Medulla oblongata (tissue), 1 donor: ENCODE data around the gene PPP5C.
"Not testable (repeated sequence)": the region's sequence is repeated elsewhere in the genome, so short reads cannot be mapped to it uniquely, and the experiment has no call there.

Experiments used
- DNase-seq: peaks from one replicate; pipeline ENCODE4 v3.0.0-alpha.2; 2015; ENCODE audit errors: extremely low spot score

Gene PPP5C

DNA sequence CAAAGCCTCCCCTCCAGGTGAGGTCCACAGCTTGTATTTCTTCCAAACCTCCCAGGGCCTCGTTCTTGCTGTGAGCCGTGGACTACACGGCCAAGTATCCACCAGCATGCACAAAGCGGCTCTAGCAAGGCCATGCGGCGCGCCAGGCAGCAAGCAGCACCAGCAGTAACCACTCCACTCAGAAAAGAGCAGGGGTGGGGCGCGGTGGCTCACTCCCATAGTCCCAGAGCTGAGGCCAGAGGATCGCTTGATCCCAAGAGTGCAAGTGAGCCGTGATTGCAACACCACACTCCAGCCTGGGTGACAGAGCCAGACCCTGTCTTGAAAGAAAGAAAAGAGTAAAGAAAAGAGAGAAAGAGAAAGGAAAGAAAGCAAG, 61.8 kb downstream of the PPP5C start:
- DNase-seq: peak; percentile 77

DNA sequence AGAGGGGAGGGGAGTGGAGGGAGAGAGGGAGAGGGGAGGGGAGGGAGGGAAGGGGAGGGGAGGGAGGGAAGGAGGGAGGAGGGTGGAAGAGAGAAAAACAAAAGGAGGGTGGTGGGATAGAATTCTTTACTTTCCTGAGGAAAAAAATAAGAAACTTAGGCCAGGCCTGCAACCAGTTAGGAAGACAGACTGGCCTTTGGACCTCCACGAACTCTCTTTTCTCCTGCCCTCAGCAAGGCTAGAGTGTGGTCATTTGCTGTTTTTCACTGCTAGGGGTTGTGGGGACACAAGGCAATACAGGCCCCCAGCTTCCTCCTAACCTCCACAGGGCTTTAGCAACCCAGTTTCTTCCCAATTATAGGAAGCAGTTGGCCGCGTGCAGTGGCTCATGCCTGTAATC, 62.3 kb downstream of the PPP5C start:
- no peak for DNase-seq

DNA sequence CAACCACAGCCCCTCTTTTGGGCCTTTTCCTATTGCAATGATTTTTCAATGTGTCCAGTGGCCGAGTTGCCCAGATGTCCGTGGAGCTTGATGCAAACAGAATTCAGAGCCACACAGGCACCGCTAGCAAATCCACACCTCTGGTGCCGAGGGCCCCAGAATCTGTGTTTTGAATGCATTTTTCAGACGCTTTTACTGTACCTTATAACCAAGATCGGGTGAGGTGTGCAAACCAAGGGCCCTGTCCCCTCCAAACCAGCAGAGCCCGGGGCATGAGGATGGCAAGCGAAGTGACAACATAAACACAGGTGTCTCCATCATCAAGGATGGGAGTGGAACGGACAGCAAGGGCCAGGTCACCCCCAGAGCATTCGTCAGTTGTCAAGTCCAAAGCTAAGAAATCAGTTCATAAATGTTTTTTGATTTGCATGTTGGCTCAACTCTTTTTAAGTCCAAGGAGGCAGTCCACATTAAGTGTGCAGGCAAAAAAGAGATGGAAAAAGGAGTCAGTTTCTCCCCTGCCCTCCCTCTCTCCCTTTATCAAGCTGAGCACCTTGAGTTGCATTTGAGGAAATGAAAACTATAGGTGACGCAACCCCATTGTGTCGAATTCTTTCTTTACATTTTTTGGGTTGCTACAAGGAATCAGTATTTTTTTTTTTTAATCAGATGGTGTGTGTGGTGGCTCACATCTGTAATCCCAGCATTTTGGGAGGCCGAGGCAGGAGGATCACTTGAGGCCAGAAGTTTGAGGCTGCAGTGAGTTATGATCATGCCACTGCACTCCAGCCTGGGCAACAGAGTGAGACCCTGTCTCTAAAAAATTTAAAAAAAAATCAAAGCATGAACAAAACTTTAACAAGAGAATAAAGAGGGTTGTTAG, 63.6 kb downstream of the PPP5C start:
- DNase-seq: no peak

DNA sequence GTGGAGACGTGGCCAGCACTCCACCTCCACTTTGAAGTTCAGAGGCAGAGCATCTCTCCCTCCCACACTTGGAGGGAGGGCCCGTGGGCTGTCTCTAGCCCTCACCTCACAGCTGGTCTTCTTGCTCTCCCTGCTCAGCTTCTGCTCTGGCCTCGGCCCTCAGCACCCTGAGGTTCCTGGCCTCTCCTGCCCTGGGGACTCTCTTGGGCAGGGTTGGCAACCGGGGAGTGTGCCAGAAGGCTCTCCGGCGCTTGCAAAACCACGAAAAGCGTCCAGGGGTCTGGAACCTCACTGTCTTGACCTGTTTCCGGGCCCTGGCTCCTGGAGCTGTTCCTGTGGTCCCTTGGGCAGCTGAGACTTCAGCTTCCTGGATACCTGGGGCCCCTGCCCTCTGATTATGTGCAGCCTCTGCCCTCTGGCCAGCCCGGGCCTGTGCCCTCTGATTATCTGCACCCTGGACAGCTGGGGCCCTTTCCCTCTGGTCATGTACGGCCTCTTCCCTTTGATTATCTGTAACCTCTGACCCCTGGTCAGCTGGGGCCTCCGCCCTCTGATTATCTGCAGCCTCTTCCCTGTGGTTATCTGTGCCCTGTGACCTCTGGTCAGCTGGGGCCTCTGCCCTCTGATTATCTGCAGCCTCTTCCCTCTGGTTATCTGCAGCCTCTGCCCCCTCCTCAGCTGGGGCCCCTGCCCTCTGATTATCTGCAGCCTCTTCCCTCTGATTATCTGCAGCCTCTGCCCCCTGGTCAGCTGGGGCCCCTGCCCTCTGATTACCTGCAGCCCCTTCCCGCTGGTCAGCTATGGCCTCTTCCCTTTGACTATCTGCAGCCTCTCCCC, 64.4 kb downstream of the PPP5C start:
- DNase-seq: no peak

DNA sequence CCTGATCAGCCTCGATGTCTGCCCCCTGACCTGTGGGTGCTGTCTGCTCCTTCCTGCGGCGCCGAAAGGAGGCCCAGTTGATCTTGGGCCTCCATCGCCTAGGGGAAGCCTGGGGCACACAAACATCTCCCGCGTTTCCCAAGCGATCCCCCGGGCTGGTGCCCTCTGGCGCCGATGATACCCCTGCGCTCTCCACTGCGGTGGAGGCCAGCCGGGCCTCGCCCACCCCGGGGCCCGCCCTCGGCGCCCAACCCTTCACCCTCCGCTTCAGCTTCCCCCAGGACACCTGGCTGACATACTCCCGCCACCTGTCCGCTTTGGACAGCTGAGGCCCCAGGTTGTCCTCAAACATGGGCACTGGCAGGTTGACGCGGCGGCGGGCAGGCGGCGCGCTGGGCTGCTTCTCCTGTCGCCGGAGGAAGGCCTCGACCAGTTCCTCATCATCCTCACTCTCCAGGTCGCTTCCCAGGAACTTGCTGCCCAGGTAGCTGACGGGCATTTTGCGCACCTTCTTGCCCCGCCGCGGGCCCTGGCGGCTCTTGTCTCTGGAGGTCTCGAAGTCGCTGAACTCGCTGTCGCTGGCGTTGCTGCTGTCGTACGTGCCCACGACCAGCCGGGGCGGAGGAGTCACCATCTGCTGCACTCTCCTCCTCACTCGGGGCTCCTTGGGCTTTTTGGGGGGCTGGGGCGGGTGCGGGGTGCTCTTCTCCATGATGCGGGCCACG, 65.2 kb downstream of the PPP5C start:
- DNase-seq: no peak

DNA sequence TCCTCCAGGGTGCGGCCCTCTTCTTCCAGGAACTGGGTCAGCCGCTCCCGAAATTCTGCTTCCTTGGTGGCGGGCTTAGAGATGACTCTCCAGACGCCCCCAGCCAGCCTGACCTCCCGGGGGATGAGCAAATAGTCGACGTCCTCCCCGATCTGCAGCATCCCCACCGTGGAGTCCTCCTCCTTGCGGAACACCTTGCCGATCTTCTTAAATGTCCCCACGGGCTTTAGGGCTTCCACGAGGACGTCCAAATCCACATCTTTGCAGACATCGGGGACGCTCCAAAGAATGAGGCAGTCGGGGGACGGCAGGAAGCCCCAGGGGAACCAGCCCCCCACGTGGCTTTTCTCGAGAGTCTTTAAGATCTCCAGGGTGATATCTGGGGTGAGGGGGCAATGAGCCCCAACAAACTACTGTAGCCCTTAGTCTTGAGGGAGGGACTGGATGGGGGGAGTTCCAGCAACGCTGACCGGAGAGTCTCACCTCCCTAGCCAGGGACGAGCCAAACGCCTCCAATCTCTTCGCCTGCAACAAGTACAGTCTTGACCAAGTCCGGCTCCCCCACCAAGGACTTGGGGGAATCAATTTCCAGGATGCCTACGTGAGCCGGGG, 65.9 kb downstream of the PPP5C start:
- DNase-seq: no peak

DNA sequence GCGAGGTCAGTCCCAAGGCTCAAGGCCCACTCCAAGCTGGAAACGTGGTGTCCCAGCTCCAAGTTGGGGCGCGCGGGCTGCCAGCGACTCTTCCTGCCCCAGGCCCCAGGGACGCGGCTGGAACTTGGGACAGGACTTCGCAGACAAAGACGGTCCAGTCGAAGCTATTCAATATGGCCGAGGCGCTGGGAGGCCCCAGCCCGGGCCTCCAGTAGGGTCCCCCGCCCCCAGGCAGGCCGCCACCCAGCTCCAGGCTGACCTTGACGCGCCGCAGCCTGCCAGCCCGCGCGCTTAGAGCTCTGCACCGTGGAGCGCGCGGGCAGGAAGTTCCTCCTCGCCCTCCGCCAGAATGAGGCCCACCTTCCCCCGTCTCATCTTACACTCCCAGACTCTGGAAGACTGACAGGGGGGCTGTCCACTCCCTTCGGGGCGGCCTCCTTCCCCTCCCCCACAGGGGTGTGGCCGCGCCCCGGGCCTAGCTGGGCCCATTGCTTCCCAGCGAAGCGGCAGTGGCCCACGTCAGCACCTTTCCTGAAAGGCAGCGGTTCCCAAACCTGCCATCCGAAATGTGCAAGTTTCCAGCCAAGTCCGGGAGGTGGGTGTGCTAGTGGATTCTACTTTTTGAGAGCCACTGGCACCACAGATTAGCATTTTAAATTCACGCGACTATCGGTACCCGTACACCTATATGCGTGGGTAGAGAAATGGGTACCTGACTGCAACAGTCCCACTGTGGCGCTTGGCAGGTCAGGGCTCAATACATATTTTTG, 66.6 kb downstream of the PPP5C start, which contains the start of gene CCDC8:
TSS of gene CCDC8 (minus strand) at position 303 of the 770 bp plus-strand sequence. CDS start 754 bp downstream, outside the sequence.
- peak; percentile 83 for DNase-seq

DNA sequence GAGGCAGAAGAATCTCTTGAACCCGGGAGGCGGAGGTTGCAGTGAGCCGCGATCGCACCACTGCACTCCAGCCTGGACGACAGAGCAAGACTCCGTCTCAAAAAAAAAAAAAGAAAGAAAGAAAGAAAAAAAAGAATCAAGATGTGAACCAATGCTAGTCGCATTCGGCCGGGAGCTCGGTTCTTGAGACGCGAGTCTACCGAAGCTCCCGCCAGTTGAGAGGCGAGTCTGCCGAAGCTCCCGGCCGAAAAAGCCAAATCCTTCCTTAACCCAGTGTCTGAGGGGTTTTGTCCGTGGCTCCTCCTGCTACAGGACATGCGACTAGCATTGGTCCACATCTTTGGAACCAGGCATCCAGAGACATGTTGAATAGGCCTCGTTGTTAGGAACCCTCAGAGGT, 68.0 kb downstream of the PPP5C start:
- not testable (repeated sequence) for DNase-seq

DNA sequence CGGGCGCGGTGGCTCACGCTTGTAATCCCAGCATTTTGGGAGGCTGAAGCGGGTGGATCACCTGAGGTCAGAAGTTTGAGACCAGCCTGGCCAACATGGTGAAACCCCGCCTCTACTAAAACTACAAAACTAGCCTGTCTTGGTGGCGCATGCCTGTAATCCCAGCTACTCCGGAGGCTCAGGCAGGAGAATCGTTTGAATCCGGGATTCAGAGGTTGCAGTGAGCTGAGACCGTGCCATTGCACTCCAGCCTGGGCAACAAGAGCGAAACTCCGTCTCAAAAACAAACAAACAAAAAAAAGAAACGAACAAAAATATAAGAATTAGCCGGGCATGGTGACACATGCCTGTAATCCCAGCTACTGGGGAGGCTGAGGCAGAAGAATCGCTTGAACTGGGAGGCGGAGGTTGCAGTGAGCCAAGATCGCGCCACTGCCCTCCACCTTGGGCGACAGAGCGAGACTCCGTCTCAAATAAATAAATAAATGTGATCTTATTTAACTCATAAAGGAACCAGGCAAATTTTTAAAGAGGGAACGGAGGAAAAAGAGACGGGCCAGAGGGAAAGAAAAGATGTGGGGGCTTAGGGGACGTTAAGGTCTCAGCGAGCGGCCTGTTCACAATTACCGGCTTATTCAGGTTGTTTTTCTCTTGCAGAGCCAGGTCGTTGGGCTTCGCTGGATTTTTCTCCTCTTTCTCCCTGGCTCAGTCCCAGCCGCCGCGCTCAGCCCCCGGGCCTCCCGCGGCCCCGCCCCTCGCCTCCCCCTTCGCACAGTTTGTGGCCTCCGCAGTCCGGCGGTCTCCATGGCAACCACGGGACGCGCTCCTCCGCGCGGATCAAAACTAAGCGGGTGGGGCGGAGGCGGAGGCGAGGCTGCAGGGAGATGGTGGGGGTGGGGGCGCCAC, 69.2 kb downstream of the PPP5C start:
- DNase-seq: peak; percentile 81

DNA sequence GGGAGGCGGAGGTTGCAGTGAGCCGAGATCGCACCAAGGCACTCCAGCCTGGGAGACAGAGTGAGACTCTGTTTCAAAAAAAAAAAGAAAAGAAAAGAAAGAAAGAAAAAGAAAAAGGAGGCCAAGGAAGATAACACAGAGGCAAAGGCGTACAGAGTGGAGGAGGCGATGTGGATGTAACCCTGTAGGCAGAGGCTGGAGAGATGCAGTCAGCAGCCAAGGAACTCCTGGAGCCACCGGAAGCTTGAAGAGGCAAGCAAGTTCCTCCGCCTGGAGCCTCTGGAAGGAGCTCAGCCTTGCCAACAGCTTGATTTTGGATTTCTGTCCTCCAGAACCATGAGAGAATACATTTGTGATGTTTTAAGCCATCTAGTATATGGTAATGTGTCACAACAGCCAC, 73.2 kb downstream of the PPP5C start:
- no peak for DNase-seq

DNA sequence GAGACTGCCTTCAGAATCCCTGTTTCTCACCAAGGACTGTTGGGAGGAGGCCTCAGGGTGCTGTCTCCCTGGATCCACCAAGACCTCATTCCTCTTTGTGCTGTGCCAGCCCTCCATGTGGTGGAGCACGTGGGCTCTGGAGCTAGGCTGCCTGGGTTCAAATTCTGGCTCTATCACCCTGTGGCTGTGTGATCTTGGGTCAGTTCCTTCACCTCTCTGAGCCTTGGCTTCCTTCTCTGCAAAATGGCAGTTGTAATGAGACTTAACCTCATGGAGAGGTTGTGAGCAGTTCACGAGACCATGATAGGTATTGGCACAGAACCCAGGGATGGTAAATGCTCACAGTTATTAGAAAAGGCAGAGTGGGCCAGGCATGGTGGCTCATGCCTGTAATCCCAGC, 75.5 kb downstream of the PPP5C start:
- no peak for DNase-seq

DNA sequence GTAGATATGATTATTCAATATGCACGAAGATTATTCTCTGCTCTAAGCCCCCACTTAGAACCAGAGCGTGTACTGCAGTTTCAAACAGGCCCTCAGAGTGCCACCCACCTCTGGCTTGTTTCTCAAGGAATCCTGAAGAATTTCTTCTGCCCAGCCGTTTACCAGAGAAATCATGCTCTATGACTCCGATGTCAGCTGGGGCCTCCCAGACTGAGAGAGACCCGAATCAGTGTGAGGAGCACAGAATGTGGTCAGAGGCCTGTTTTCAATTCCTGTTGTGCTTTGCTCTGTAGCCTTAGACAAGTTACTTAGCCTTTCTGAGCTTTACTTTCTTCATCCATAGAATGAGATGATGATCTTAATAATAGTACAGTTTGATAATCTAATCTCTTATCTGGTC, 76.3 kb downstream of the PPP5C start:
- no peak for DNase-seq

DNA sequence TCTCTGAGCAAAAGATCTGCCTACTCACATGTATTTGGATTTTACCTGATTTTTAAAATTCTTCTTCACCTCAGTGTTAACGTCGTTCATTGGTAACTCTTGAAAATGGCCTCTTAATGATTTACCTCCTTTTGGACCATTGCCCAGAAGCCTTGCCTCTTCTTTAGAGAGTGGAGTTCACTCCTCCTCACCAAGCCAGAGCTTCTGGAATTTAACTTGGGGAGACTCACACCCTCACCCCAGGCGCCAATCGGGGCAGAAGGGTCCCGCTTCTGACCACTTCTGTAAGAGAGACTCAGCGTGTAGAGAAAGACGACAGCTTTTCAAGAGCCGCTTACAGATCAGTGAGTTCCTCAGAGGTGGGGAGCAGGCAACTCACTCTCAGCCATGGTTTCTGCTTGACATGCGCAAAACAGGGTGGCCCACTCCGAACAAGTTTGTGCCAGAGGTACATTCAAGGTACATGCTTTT, 79.2 kb downstream of the PPP5C start:
- DNase-seq: no peak

DNA sequence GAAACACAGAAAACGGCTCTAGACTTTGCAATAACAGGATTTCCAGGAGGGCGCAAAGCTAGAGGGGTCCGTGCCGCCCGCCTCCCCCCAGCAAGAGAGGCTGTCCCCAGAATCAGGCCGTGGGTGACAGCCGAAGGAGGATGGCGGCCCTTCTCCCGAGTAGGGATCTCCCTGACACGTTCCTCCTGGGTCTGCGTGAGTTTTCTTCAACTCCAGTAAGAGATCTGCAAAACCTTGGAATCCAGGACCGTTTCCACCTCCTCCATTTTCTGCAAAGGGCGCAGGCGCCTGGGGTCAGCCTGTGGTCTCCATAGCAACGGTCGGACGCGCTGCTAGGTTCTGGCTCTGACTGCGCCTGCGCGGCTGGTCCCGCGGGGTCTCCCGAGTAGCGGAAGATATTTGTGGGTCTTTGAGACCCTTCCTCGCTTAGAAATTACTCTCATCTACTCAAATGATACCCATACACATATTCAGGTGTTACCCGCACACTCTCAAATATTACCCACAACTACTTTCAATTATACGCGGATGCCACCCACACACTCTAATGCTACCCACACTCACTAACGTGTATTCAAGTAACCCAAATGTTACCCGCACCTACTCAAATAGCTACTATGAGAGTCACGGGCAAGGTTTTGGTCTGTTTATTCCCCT, 79.7 kb downstream of the PPP5C start:
- DNase-seq: peak; percentile 92

DNA sequence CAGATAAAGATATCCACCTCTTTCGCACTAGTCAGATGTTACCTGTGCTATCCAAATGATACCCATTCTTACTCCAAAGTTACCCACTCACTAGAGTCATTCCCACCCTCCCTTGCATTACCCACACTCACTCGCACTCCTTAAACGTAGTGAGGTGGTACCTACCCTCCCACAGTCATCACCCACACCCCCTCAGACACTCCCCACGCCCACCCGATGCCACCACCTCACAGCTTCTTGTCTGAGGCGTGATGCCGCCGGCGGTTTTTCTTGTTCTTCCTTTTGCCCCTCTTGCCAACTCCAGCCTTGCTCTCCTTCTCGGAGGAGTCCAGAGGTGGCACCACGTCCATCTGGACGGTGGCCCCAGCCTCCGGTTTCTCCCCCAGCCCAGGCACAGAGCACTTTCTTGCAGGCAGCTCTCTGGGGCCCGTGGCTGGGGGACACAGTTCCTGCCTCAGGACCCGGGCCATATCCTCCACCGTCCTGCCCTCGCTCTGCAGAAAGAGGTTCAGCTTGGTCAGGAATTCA, 80.7 kb downstream of the PPP5C start:
- DNase-seq: no peak

DNA sequence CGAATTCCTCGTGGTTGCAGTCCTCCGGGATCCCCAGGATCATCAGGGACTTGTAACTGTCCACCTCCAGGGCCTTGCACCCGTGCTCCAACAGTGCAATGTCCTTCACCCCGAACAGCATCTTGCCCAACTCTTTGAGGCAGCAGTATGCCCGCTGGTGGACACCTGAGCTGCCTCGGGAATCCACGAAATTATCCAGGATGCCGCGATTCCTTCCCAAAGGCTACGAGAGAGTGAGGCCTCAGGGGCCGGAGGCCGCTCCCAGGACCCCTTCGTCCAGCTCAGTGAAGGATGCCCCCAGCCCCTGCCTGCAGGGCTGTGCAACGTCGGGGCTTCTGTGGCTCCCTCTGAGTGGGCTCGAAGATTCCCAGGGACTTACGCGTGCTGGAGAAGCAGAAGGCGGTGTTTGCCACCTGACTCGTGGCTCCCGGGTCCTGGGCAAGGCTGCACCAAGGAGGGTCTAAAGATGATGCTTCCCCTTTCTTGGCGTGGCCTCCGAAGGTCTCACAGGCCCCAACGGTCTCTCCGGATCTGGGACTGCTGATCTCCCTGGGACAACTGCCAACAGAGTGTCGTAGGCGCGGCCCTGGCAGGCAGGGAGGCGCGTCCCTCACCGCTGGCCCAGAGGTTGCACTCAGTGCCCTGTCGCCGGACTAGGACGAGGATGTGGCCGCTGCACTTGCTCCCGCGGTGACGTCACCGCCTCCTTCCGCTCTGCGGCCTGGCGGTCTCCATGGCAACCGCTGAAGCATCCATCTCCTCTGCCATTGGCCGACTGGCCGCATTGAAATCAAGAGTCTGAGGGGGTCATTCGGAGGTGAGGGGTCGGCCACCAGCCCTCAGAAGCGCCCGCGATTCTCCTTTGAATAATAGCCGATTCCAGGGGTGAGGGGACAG, 81.6 kb downstream of the PPP5C start, which contains the start of gene PNMA8C:
TSS of gene PNMA8C (minus strand) at position 698 of the 897 bp plus-strand sequence. CDS start at position 121, 577 bp downstream.
- peak; percentile 92 for DNase-seq

DNA sequence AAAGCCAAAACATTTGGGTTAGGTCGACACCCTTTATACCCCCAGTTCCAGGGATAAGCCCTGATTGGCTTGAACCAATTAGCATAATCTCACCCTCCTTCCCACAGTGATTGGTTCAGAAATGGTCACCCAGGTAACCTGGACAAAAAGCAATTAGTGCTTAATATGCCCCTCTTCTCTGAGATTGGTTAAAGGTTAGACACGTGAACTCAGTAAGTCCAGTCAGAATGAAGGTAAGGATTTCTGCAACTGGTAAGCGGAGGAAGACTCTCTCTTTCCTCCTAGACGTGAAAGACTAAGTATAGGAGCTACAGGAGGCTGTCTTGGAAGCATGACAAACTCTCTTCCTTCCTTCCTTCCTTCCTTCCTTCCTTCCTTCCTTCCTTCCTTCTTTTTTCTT, 83.1 kb downstream of the PPP5C start:
- no peak for DNase-seq

DNA sequence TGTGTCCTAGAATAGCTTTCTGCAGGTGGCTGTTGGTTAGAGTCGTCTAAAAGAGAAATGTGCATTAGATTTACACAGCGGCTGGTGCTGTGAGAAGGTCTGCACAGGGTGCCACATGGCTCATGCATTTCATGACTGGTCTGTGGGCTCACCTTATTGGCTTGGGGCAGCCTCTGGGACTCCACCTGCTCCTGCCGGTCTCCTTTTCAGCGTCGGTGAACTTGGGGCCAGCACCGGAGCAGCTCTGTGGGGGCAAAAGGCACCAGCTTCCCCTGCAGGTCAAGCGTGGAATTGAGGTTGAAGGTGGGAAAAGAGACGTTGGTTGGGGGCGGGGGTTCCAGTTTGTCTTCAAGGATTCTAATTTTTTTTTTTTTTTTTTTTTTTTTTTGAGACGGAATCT, 84.9 kb downstream of the PPP5C start:
- DNase-seq: no peak
